ENCODE data around the gene POU6F1.
"Not testable (repeated sequence)": the region's sequence is repeated elsewhere in the genome, so short reads cannot be mapped to it uniquely, and the experiment has no call there.

Gene POU6F1

DNA sequence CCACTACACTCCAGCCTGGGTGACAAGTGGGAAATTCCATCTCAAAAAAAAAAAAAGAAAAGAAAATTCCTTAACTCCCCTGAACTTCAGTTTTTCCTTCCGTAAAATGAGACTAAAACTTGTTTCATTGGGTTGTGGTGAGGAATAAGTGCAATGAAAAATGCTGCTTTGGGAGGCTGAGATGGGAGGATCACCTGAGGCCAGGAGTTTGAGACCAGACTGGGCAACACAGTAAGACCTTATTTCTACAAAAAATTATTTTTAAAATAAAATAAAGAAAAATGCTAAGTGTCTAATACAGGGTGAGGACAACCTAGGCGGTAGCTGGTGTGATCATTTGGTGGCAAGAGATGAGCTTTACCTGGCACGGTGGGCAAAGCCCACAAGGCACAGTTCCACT is 45.5 kb upstream of the POU6F1 start:
- no peaks in the 10 kb centered on the region for H4K20me1 ChIP-seq (ENCODE audit: insufficient read depth, low read length)
- H3K79me2 ChIP-seq (ENCODE audit: low read length), result no peaks in the 10 kb centered on the region
- H3K4me1 ChIP-seq (ENCODE audit: low read length), result peaks cover 5% of the 10 kb centered on the region
- no peaks in the 10 kb centered on the region for H3F3A ChIP-seq (ENCODE audit: insufficient read depth, low read length)
- TF ChIP-seq, protein P1, sequence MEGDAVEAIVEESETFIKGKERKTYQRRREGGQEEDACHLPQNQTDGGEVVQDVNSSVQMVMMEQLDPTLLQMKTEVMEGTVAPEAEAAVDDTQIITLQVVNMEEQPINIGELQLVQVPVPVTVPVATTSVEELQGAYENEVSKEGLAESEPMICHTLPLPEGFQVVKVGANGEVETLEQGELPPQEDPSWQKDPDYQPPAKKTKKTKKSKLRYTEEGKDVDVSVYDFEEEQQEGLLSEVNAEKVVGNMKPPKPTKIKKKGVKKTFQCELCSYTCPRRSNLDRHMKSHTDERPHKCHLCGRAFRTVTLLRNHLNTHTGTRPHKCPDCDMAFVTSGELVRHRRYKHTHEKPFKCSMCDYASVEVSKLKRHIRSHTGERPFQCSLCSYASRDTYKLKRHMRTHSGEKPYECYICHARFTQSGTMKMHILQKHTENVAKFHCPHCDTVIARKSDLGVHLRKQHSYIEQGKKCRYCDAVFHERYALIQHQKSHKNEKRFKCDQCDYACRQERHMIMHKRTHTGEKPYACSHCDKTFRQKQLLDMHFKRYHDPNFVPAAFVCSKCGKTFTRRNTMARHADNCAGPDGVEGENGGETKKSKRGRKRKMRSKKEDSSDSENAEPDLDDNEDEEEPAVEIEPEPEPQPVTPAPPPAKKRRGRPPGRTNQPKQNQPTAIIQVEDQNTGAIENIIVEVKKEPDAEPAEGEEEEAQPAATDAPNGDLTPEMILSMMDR (IDR thresholded peaks at IDR 0.05; ENCODE audit: low read length), result no peak
- TF ChIP-seq EZH2phosphoT487 (IDR thresholded peaks at IDR 0.05; ENCODE audit: low read length) (no peak), EZH2 (optimal IDR thresholded peaks at IDR 0.05; ENCODE audit: low read depth, low read length) (no peak)
- DNase-seq, result no peak
- no peak overlapping the region for H2AFZ ChIP-seq (ENCODE audit: low read length)
- no peak overlapping the region for H3K4me3 ChIP-seq (ENCODE audit: low read length)
- no peaks in the 10 kb centered on the region for H3K27me3 ChIP-seq (replicated peaks; ENCODE audit: insufficient read depth, low read length)
- H3K9me3 ChIP-seq (replicated peaks; ENCODE audit: insufficient read depth, low read length), result no peaks in the 10 kb centered on the region
- no peak overlapping the region for H3K4me2 ChIP-seq (ENCODE audit: low read depth, low read length)
- no peak overlapping the region for H3K27ac ChIP-seq (ENCODE audit: low read length)
- no peaks in the 10 kb centered on the region for H3K36me3 ChIP-seq (replicated peaks; ENCODE audit: insufficient read depth, low read length)
- H3K9me2 ChIP-seq (replicated peaks; ENCODE audit: insufficient read depth, low read length), result no peaks in the 10 kb centered on the region
- H3K9ac ChIP-seq (ENCODE audit: low read length), result no peak overlapping the region

DNA sequence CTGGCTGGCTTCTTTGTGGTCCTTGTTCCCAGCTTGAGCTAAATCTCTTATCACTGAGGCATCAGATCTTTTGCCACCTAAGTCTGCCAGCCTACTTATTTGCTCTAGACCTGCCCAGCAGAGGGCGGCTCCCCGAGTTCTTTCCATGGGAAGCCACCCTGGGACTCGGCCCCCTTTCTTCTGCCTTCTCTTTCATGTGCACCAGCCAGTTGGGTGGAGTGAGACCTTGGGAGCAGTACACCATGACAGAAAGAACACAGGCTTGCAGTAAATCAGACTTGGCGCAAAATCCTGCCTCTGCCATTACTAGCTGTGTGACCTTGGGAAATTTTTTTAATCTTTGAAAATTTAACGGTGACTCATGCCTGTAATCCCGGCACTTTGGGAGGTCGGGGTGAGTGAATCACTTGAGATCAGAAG is 44.9 kb upstream of the POU6F1 start:
- Histone ChIP-seq H3K4me1 (ENCODE audit: low read length) (peaks cover 5% of the 10 kb centered on the region), H3K4me3 (ENCODE audit: low read length) (no peak overlapping the region), H3K27me3 (replicated peaks; ENCODE audit: insufficient read depth, low read length) (no peaks in the 10 kb centered on the region), H3F3A (ENCODE audit: insufficient read depth, low read length) (no peaks in the 10 kb centered on the region), H3K27ac (ENCODE audit: low read length) (no peak overlapping the region), H2AFZ (ENCODE audit: low read length) (no peak overlapping the region), H3K9me3 (replicated peaks; ENCODE audit: insufficient read depth, low read length) (no peaks in the 10 kb centered on the region), H3K9me2 (replicated peaks; ENCODE audit: insufficient read depth, low read length) (no peaks in the 10 kb centered on the region), H4K20me1 (ENCODE audit: insufficient read depth, low read length) (no peaks in the 10 kb centered on the region), H3K9ac (ENCODE audit: low read length) (no peak overlapping the region), H3K4me2 (ENCODE audit: low read depth, low read length) (no peak overlapping the region), H3K79me2 (ENCODE audit: low read length) (no peaks in the 10 kb centered on the region), H3K36me3 (replicated peaks; ENCODE audit: insufficient read depth, low read length) (no peaks in the 10 kb centered on the region)
- peak; percentile 9 for DNase-seq
- no peak for TF ChIP-seq EZH2 (optimal IDR thresholded peaks at IDR 0.05; ENCODE audit: low read depth, low read length)
- TF ChIP-seq, protein P1 (IDR thresholded peaks at IDR 0.05; ENCODE audit: low read length), result peak; percentile 24; the same call in 1 of the 2 replicates

DNA sequence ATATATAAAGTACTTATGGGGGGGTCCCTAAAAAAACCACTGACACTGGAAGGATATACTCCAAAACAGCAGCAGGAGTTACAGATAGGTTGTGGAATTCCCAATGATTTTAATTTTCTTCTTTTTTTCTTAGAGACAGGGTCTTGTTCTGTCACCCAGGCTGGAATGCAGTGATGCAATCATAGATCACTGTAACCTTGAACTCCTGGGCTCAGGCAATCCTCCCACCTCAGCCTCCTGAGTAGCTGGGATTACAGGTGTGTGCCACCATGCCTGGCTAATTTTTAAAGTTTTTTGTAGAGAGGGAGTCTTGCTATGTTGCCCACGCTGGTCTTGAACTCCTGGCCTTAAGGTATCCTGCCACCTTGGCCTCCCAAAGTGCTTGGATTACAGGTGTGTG is 41.7 kb upstream of the POU6F1 start:
- H3K4me3 ChIP-seq (ENCODE audit: low read length); H3K79me2 ChIP-seq (ENCODE audit: low read length); H3K9me3 ChIP-seq (replicated peaks; ENCODE audit: insufficient read depth, low read length); H3K36me3 ChIP-seq (replicated peaks; ENCODE audit: insufficient read depth, low read length); DNase-seq; H3K9ac ChIP-seq (ENCODE audit: low read length); H2AFZ ChIP-seq (ENCODE audit: low read length); H4K20me1 ChIP-seq (ENCODE audit: insufficient read depth, low read length); H3K27ac ChIP-seq (ENCODE audit: low read length); H3K9me2 ChIP-seq (replicated peaks; ENCODE audit: insufficient read depth, low read length); H3K4me1 ChIP-seq (ENCODE audit: low read length); H3K27me3 ChIP-seq (replicated peaks; ENCODE audit: insufficient read depth, low read length); H3F3A ChIP-seq (ENCODE audit: insufficient read depth, low read length); H3K4me2 ChIP-seq (ENCODE audit: low read depth, low read length): not testable (repeated sequence)

DNA sequence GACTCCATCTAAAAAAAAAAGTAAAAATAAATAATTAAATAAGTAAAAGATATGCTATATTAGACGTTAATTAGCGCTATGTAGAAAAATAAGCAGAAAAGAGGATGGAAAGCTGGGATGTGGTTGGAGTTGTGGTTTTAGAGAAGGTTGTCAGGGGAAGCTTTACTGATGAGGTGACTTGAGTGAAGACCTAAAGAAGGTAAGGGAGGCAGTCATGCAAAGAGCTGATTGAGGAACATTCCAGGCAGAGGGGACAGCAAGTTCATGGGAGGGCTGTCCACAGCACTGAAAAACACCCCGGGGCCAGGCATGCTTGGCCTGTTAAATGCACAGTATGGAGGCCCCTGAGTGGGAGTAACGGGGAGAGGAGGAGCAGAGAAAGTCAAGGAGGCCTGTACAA is 36.7 kb upstream of the POU6F1 start:
- no peak overlapping the region for H3K4me3 ChIP-seq (ENCODE audit: low read length)
- H3K9me3 ChIP-seq (replicated peaks; ENCODE audit: insufficient read depth, low read length), result no peaks in the 10 kb centered on the region
- H3K27me3 ChIP-seq (replicated peaks; ENCODE audit: insufficient read depth, low read length), result no peaks in the 10 kb centered on the region
- no peak overlapping the region for H3K27ac ChIP-seq (ENCODE audit: low read length)
- DNase-seq, result no peak
- H4K20me1 ChIP-seq (ENCODE audit: insufficient read depth, low read length), result no peaks in the 10 kb centered on the region
- no peak overlapping the region for H2AFZ ChIP-seq (ENCODE audit: low read length)
- no peaks in the 10 kb centered on the region for H3K36me3 ChIP-seq (replicated peaks; ENCODE audit: insufficient read depth, low read length)
- no peak overlapping the region for H3K9ac ChIP-seq (ENCODE audit: low read length)
- H3K79me2 ChIP-seq (ENCODE audit: low read length), result no peaks in the 10 kb centered on the region
- H3F3A ChIP-seq (ENCODE audit: insufficient read depth, low read length), result no peaks in the 10 kb centered on the region
- no peaks in the 10 kb centered on the region for H3K4me1 ChIP-seq (ENCODE audit: low read length)
- TF ChIP-seq, protein P1 (IDR thresholded peaks at IDR 0.05; ENCODE audit: low read length), result no peak
- no peak for TF ChIP-seq EZH2phosphoT487 (IDR thresholded peaks at IDR 0.05; ENCODE audit: low read length)
- TF ChIP-seq EZH2 (optimal IDR thresholded peaks at IDR 0.05; ENCODE audit: low read depth, low read length), result no peak
- no peak overlapping the region for H3K4me2 ChIP-seq (ENCODE audit: low read depth, low read length)
- no peaks in the 10 kb centered on the region for H3K9me2 ChIP-seq (replicated peaks; ENCODE audit: insufficient read depth, low read length)

Data from MM.1S (cell line).